VCaP (cell line): Measurements from ENCODE around the gene SPATA6.
"Not testable (repeated sequence)": the region's sequence is repeated elsewhere in the genome, so short reads cannot be mapped to it uniquely, and the experiment has no call there.

Experiments used
- H3K27ac ChIP-seq: fragments of 450-650 bp; 2 replicates; pipeline ENCODE4 v1.5.1; 2017
- TF ChIP-seq, protein P1 (sequence below): fragments of 450-650 bp; conservative IDR thresholded peaks from 2 replicates; pipeline ENCODE4 v1.5.1; 2017; ENCODE audit warnings: mild to moderate bottlenecking, moderate library complexity

The SPATA6 gene

DNA sequence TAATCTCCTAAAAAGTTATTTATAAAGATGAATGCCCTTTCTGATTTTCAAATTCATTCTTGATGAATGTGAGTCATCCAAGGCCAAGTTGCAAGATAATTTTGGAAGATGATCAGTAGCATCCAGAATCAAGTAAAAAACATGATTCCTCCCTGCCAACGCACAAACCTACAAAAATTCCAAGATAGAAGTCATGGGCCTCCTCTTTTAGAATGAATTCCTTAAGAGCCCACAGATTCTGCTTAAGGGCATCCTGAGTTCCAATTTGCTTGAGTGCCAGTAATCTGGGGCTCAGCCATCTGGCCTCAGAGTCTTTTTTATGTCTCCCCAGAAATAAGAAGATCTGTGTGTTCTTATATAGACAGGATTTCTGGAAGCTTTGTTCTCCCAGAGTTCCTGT is 23.2 kb upstream of the SPATA6 start:
- H3K27ac ChIP-seq, result no peak overlapping the region; the same call in 1 of the 2 replicates

DNA sequence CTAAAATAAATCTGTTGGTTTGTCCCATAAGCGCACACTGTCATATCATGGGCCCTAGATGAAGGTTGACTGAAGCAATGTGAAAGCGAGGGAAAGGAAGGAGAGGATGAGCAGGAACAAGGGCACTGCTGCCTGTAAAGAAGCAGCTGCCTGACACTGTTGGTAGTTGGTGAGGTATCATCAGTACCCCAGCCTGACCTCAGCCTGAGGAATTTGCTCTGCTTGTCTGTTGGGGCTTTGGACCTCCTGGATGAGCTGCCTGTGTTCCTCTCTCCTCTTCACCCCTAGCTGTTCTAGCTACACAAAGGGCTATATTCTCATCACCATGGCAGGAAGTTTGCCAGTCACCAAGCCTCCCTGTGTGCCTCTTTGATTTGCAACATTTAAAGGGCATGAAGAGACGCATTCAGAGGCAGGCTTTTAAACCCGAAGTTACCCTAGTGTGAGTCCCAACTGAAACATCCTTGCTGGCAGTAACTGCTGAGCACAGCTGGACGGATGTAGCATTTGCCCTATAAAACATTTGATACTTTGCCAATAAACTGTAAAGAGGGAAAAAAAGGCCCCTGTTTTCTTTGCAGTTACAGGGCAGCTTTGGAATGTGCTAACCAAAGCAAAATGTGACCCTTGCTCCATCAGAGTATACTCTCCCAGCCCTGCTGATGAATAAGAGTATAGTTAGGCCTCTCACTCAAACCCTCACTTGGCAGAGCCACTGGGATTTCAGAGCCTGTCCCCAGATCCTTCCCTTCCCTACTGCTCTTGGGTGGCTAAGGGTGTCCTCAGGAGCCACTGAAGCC is 22.2 kb upstream of the SPATA6 start:
- H3K27ac ChIP-seq, result peak overlapping the region; percentile 49
- TF ChIP-seq, protein P1, sequence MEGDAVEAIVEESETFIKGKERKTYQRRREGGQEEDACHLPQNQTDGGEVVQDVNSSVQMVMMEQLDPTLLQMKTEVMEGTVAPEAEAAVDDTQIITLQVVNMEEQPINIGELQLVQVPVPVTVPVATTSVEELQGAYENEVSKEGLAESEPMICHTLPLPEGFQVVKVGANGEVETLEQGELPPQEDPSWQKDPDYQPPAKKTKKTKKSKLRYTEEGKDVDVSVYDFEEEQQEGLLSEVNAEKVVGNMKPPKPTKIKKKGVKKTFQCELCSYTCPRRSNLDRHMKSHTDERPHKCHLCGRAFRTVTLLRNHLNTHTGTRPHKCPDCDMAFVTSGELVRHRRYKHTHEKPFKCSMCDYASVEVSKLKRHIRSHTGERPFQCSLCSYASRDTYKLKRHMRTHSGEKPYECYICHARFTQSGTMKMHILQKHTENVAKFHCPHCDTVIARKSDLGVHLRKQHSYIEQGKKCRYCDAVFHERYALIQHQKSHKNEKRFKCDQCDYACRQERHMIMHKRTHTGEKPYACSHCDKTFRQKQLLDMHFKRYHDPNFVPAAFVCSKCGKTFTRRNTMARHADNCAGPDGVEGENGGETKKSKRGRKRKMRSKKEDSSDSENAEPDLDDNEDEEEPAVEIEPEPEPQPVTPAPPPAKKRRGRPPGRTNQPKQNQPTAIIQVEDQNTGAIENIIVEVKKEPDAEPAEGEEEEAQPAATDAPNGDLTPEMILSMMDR, result no peak

More for the DNA sequence above, 23.2 kb upstream of the SPATA6 start:
- TF ChIP-seq, protein P1, result no peak

DNA sequence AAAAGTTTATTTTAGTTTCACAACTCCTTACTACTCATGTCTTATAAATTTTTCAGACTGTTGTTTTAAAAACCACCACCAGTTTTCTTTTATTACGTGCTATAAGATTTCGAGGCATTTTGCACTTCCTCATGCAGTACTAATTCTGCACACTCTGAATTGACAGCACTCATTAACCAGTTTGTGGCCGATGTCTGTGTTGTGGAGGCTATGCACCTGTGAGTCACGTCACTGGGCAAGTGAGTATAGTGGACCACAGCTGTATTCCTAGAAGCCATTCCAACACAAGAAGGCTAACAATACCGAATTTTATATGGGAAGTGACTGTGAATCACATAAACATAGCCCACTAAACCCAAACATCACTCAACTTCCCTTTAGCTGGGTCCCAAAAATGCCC is 21.0 kb upstream of the SPATA6 start:
- TF ChIP-seq, protein P1, result no peak
- no peak overlapping the region for H3K27ac ChIP-seq

DNA sequence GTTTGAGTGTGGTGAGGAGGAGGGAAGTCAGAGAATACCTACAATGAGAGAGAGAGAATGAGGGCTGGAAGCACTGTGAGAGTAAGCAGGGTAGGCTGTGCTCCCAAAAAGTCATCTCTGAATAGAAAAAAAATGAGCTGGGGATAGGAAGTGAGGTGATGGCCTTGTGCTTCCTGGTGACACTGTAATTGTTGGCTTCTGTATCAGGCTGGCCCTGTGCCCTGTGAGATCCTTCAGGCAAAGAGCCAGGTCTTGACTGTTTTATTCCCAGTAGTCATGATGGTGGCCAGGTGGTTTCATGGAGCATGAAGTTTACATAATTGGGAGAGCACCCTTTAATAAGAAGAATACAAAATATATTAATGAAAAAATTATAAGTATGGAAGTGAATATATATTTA is 20.4 kb upstream of the SPATA6 start:
- TF ChIP-seq, protein P1, result no peak
- peak overlapping the region; percentile 54 for H3K27ac ChIP-seq

DNA sequence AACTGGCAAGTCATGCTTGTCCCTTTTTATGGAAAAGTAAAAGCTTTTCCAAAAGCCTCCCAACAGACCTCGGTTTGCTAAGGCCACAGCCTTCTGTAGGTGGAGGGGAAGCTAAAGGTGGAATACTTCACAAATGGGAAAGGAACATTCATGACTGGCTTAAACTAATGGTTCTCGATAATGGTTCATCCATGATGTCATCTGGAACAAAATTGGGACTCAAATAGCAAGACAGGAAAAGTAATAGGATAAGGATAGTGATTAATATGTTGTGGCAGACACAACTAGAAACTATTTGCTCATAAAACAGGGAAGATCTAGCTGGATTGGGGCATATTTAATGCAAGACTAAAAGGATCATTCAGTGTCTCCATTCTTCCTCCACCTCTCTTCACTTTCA is 16.7 kb upstream of the SPATA6 start:
- TF ChIP-seq, protein P1, result no peak
- H3K27ac ChIP-seq, result no peak overlapping the region

DNA sequence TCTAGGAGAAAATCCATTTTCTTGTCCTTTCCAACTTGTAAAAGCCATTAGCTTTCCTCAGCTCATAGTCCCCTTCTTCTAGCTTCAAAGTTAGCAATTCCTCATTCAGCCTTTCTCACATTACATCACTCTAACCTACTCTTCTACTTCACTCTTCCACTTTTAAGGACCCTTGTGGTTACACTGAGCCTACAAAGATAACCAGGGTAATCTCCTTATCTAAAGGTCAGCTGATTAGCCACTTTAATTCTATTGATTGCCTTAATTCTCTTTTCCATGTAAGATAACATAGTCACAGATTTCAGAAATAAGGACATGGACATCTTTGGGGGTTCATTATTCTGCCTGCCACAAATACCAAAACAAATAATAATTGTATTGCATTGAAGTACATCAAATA is 8.5 kb upstream of the SPATA6 start:
- H3K27ac ChIP-seq, result no peak overlapping the region
- TF ChIP-seq, protein P1, result no peak

DNA sequence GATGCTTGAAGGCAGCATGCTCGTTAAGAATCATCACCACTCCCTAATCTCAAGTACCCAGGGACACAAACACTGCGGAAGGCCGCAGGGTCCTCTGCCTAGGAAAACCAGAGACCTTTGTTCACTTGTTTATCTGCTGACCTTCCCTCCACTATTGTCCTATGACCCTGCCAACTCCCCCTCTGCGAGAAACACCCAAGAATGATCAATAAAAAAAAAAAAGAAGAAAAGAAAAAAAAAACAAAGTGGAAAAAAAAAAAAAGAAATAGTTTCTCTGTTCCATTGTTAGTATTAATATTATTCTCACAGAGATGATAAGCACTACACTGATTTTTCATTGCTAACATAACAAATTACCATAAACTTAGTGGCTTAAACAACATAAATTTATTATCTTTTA is 8.0 kb upstream of the SPATA6 start:
- not testable (repeated sequence) for H3K27ac ChIP-seq

DNA sequence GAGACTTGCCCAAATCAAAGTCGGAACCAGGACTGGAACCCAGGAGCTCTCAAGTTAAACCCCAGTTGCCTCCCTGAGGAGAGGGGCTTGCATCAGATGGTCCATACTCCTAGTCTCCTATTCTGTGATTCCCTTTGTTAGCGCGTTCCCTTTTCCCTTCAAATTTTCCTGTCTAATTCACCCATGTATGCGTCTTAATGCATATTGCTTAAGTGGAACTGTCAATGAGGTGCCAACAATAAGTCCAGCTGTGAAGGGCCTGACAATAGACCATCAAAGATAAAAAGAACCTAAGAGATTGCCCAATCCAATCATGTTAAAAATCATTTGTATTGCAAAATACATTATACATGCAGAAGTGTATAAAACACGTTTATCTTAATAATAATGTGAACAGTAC is 634 bp upstream of the SPATA6 start:
- TF ChIP-seq, protein P1, result no peak
- no peak overlapping the region for H3K27ac ChIP-seq
